PC-9 (cell line): Measurements from ENCODE around the gene NAA10. TPM values are rescaled to one million over a fixed set of nuclear protein-coding genes. Genes with fewer than 3 reads are reported as not detected.

ENCODE experiments used
- BruUV-seq: library from RNA; stranded (reverse); fragments of 400-500 nt; replicated peaks from 2 replicates; lab custom pipeline; 2021; lab: Mats Ljungman, UMichigan
- CTCF ChIA-PET: fragments of 300-600 bp; sonication (Branson Sonifier 250); formaldehyde crosslinking; loops from one replicate; lab custom pipeline; 2022; ENCODE audit warnings: antibody characterized with exemption; lab: Charles Lee
- POLR2A ChIA-PET: fragments of 300-600 bp; sonication (Branson Sonifier 250); formaldehyde crosslinking; loops from one replicate; lab custom pipeline; 2022; ENCODE audit warnings: antibody characterized with exemption; ENCODE audit not compliant: unreplicated experiment; lab: Charles Lee
- DNase-seq, 2 experiments: peaks; one replicate each; pipeline versions ENCODE4 v3.0.0 to v3.0.0-alpha.2; 2015 to 2022; ENCODE audit warnings: mixed read lengths in 1 of 2
- H2AFZ ChIP-seq: fragments of 200-600 bp; sonication (generic); 2 replicates; pipeline ENCODE4 v1.8.1; 2017; ENCODE audit warnings: antibody characterized with exemption
- H3F3A ChIP-seq: fragments of 200-600 bp; sonication (generic); 2 replicates; pipeline ENCODE4 v1.8.1; 2017; ENCODE audit warnings: antibody characterized with exemption, mild to moderate bottlenecking, low read depth; ENCODE audit not compliant: insufficient read depth
- H3K27ac ChIP-seq: fragments of 200-600 bp; sonication (generic); 2 replicates; pipeline ENCODE4 v1.6.1; 2016; ENCODE audit warnings: mixed run types
- H3K27me3 ChIP-seq: fragments of 200-600 bp; sonication (generic); 2 replicates; pipeline ENCODE4 v1.6.1; 2016; ENCODE audit warnings: low read depth, mixed run types; ENCODE audit not compliant: insufficient read depth
- H3K36me3 ChIP-seq: fragments of 200-600 bp; sonication (generic); 2 replicates; pipeline ENCODE4 v1.6.1; 2016; ENCODE audit warnings: low read depth, mixed run types
- H3K4me1 ChIP-seq: fragments of 200-600 bp; sonication (generic); replicated peaks from 2 replicates; pipeline ENCODE4 v1.6.1; 2016; ENCODE audit warnings: mixed run types; ENCODE audit not compliant: insufficient read depth
- H3K4me2 ChIP-seq: fragments of 200-600 bp; sonication (generic); 2 replicates; pipeline ENCODE4 v1.6.1; 2017; ENCODE audit warnings: mixed run types
- H3K4me3 ChIP-seq: fragments of 200-600 bp; sonication (generic); 2 replicates; pipeline ENCODE4 v1.6.1; 2016; ENCODE audit warnings: mixed run types
- H3K79me2 ChIP-seq: fragments of 200-600 bp; sonication (generic); 2 replicates; pipeline ENCODE4 v1.6.1; 2017; ENCODE audit warnings: low read depth, mixed run types
- H3K9me2 ChIP-seq: fragments of 200-600 bp; sonication (generic); 2 replicates; pipeline ENCODE4 v1.8.1; 2017; ENCODE audit warnings: mild to moderate bottlenecking; ENCODE audit not compliant: insufficient read depth
- H3K9me3 ChIP-seq: fragments of 200-600 bp; sonication (generic); 2 replicates; pipeline ENCODE4 v1.8.1; 2016; ENCODE audit warnings: low read depth; ENCODE audit not compliant: insufficient read depth
- H4K20me1 ChIP-seq: fragments of 200-600 bp; sonication (generic); 2 replicates; pipeline ENCODE4 v1.8.1; 2017; ENCODE audit not compliant: insufficient read depth
- EZH2 ChIP-seq: fragments of 200-600 bp; sonication (generic); IDR thresholded peaks from 2 replicates; pipeline ENCODE4 v1.8.0; 2017; ENCODE audit warnings: antibody characterized with exemption, low read depth
- intact Hi-C: fragments of 100-400 bp; cut with micrococcal nuclease; formaldehyde crosslinking; loops from one replicate; pipeline ENCODE4 v1.10.0; 2022; ENCODE audit not compliant: unreplicated experiment
- total RNA-seq: library from RNA; stranded (reverse); gene quantifications from 2 replicates; pipeline ENCODE4 v1.2.3, GENCODE V29; 2021
- TF ChIP-seq, protein P1 (sequence below): fragments of 200-600 bp; sonication (generic); conservative IDR thresholded peaks from 2 replicates; pipeline ENCODE4 v1.6.1; 2017; ENCODE audit warnings: mixed run types, antibody characterized with exemption, mild to moderate bottlenecking, moderate library complexity

NAA10 gene
- total RNA-seq, 1 experiment from 2014 or later: 181 TPM

DNA sequence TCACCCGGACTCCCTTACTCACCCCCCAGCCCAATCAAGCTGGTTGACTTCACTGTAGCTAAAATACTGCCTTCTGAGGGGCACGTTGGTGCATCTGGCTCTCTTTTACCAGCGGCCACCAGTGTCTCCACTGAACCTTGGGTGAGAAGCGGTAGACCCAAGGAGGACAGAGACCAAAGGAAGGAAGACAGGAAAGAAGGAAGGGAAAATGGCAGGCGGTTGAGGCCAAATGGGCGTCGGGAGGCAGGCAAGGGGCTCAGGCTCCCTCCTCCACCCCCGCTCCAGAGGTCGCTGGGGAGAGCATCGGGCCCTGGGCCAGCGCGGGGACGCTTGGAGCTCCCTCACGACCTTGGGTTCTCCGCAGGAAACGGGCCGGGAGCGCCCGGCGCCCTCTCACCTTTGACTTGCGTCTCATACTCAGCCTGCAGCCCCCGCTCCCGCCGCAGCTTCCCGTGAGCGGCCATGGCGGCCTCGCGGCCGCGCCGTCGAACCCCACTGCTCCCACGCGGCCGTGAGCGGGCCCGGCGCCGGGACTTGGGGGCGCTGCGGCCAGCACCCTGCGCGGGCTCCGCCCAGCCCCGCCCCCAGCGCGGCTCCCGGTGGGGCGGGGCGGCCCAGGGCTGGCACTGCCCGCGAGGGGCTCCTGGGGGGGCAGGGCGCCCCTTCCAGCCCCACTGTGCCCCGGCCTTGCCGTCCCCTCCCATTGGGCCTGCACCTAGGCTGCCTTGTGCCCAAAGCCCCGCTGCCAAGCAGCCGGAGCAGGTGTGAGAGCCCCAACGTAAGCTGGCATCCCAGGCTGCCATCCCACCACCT lies 8.9 kb downstream of the NAA10 start, which contains the start of gene ARHGAP4:
ARHGAP4 (minus strand) TSS at position 526 of the 813 bp plus-strand sequence; CDS start at position 464, 62 bp downstream.
- H3K4me2 ChIP-seq: peak within 1 kb of the TSS; percentile 98
- H2AFZ ChIP-seq: no peak within 1 kb of the TSS
- intact Hi-C loops: no loop called here
- H3K4me1 ChIP-seq: peaks cover 17% of the 10 kb centered on the region; the same call in 1 of the 2 replicates
- ChIA-PET CTCF (no interaction called here), POLR2A (interaction anchor here (0.5 to 0.6 kb wide), 2 partner anchors 9 to 132 kb away, joined by 4 to 7 read pairs; no protein-coding TSS in a partner anchor)
- H3K4me3 ChIP-seq: peak within 1 kb of the TSS; percentile 86; the same call in 1 of the 2 replicates
- H3K27me3 ChIP-seq: no peaks in the 10 kb centered on the region
- TF ChIP-seq, protein P1, sequence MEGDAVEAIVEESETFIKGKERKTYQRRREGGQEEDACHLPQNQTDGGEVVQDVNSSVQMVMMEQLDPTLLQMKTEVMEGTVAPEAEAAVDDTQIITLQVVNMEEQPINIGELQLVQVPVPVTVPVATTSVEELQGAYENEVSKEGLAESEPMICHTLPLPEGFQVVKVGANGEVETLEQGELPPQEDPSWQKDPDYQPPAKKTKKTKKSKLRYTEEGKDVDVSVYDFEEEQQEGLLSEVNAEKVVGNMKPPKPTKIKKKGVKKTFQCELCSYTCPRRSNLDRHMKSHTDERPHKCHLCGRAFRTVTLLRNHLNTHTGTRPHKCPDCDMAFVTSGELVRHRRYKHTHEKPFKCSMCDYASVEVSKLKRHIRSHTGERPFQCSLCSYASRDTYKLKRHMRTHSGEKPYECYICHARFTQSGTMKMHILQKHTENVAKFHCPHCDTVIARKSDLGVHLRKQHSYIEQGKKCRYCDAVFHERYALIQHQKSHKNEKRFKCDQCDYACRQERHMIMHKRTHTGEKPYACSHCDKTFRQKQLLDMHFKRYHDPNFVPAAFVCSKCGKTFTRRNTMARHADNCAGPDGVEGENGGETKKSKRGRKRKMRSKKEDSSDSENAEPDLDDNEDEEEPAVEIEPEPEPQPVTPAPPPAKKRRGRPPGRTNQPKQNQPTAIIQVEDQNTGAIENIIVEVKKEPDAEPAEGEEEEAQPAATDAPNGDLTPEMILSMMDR: no peak
- TF ChIP-seq EZH2: no peak
- no peaks in the 10 kb centered on the region for H3K79me2 ChIP-seq
- no peaks in the 10 kb centered on the region for H3K9me2 ChIP-seq
- H3F3A ChIP-seq: peaks cover 18% of the 10 kb centered on the region; the same call in 1 of the 2 replicates
- TSS peak; percentile 99 for BruUV-seq
- H3K27ac ChIP-seq: peak within 1 kb of the TSS; percentile 86
- H3K9me3 ChIP-seq: no peaks in the 10 kb centered on the region
- H3K36me3 ChIP-seq: no peaks in the 10 kb centered on the region
- no peaks in the 10 kb centered on the region for H4K20me1 ChIP-seq
- DNase-seq: peak in 1 of 2 experiments; percentile 40

GRCh38 chrX:153925387-153925738 lies 9.5 kb downstream of the NAA10 start:
- Histone ChIP-seq H3F3A (peaks cover 18% of the 10 kb centered on the region; the same call in 1 of the 2 replicates), H3K4me3 (no peak overlapping the region), H3K79me2 (no peaks in the 10 kb centered on the region), H3K9me2 (no peaks in the 10 kb centered on the region), H4K20me1 (no peaks in the 10 kb centered on the region), H3K36me3 (no peaks in the 10 kb centered on the region), H2AFZ (no peak overlapping the region), H3K9me3 (no peaks in the 10 kb centered on the region), H3K4me1 (peaks cover 17% of the 10 kb centered on the region; the same call in 1 of the 2 replicates), H3K27ac (no peak overlapping the region), H3K4me2 (peak overlapping the region; percentile 26; the same call in 1 of the 2 replicates), H3K27me3 (no peaks in the 10 kb centered on the region)
- ChIA-PET CTCF (interaction anchor here (0.6 kb wide), 1 partner anchor 170 kb away, joined by 6 read pairs; no protein-coding TSS in a partner anchor), POLR2A (interaction anchor here (0.5 kb wide), 1 partner anchor 8 kb away, joined by 7 read pairs; no protein-coding TSS in a partner anchor)
- no TSS peak for BruUV-seq
- DNase-seq: no peak
- no peak for TF ChIP-seq EZH2
- TF ChIP-seq, protein P1: no peak
- intact Hi-C loops: no loop called here

GRCh38 chrX:153924149-153924861 lies 10.5 kb downstream of the NAA10 start:
- intact Hi-C loops: loop anchor here (1.0 kb wide), 1 partner anchor 23 kb away; no protein-coding TSS in a partner anchor
- no peak overlapping the region for H2AFZ ChIP-seq
- no peaks in the 10 kb centered on the region for H3K9me2 ChIP-seq
- H3K79me2 ChIP-seq: no peaks in the 10 kb centered on the region
- H3K27ac ChIP-seq: no peak overlapping the region
- H3K9me3 ChIP-seq: no peaks in the 10 kb centered on the region
- no peak for DNase-seq
- H3K27me3 ChIP-seq: no peaks in the 10 kb centered on the region
- no peak overlapping the region for H3K4me3 ChIP-seq
- H3K4me2 ChIP-seq: no peak overlapping the region
- H4K20me1 ChIP-seq: no peaks in the 10 kb centered on the region
- H3F3A ChIP-seq: peaks cover 18% of the 10 kb centered on the region; the same call in 1 of the 2 replicates
- H3K4me1 ChIP-seq: peaks cover 13% of the 10 kb centered on the region; the same call in 1 of the 2 replicates
- POLR2A ChIA-PET: no interaction called here
- CTCF ChIA-PET: no interaction called here
- no peak for TF ChIP-seq EZH2
- TF ChIP-seq, protein P1: peak; percentile 32; the same call in 1 of the 2 replicates
- H3K36me3 ChIP-seq: no peaks in the 10 kb centered on the region
- BruUV-seq: no TSS peak
